GM21423 (cell line): ENCODE measurements around the gene ZBTB16.

Experiments used
- ATAC-seq: cut with Tn5 transposase; IDR thresholded peaks from one replicate; pipeline ENCODE4 v1.9.1; 2021; ENCODE audit warnings: mild to moderate bottlenecking, moderate library complexity; ENCODE audit not compliant: unreplicated experiment

ZBTB16 gene

GRCh38 chr11:114102993-114103896 lies 43.7 kb downstream of the ZBTB16 start:
- ATAC-seq, result no peak

DNA sequence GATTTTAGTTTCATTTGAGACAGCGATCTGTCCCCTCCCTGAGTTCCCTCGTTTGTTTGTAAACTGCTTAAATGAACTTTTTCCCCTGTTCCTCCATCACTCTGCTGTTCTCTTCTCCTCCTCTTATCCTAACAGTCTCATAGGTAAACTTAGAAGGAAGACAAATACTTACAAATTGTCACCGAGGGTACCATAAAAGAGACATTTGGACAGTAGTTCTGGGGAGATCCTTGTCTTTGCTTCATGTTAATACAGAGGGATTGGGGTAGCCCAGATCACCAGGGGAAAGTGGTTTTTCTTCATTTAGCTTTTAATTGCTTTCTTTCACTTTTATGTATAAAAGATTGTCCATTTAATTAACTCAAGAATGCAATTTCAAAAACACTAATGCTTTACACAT lies 46.1 kb downstream of the ZBTB16 start:
- no peak for ATAC-seq

- no peak for ATAC-seq
These were observed 46.5 kb downstream of the ZBTB16 start for GRCh38 chr11:114106047-114106446.

- ATAC-seq, result no peak
These were observed 47.5 kb downstream of the ZBTB16 start for GRCh38 chr11:114106986-114107385.

DNA sequence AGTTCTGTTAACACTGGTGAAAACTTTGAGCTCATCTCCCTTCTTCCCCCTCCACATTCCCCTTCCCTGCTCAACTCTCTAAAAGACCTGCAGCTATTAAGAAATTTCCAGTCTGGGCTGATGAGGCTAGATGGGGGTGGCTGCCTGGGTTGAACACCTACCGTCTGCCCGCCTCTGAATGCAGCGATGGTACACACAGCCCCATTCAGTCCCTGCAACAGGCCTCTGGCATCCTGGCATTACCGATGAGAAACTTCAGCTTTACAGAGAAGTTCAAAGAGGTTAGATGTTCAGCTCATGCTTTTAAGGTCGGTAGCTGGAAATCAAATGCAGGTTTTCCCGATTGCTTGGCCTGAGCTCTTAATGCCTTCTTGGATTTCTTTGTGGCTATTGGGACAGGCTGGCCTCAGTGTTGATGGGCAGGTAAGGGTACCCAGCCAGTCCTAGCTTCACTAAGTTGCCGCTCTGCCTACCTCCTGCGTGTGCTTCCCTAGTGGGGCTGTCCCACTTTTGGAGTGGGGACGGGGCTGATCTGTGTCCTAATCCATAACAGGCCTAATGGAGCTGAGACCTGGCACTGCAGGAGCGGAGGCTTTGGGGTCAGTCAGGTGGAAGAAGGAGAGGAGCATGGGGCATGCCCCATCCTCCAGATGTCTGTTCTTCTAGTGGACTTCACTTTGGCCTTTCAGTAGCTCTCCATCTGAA lies 49.1 kb downstream of the ZBTB16 start:
- ATAC-seq, result no peak

DNA sequence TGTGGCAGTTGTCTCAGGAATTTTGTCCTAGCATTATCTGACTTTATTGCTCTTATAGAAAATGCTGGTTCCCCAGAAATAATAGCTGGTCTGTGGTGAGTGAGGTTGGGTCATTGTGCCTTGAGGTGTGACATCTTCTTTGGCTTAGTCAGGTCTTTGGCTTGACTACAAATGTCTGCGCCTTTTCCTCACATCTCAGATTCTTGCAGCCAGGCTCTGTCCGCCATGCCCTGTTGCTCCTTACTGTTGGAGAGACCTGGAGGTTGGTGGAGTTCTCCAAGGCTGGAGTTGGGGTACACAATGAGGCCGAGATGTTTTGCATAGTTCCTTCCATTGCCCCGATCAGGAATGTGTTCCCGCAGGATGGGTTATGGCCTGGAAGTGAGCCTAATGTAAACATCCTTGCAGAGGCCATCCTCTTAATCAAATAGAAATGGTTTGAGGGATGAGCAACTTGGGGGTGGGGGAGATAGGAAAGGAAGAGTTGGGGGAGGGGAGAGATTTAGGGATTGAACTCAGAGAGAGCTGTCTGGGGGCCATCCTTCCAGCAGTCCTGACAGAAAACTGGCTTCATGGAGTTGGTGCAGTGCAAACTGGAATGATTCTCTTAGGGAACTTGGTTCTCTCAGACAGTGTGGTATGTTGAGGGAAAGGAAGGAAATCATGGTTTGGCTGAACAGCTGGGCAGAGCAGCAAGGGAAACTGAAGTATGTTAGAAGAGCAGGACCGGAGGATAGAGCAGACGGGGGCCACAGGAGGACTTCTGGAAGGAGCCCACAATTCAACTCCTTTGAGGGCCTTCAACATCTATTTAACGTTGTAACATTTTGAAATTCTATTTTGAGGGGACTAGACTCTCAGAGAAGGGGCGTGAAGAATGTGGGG lies 49.9 kb downstream of the ZBTB16 start:
- ATAC-seq, result no peak

DNA sequence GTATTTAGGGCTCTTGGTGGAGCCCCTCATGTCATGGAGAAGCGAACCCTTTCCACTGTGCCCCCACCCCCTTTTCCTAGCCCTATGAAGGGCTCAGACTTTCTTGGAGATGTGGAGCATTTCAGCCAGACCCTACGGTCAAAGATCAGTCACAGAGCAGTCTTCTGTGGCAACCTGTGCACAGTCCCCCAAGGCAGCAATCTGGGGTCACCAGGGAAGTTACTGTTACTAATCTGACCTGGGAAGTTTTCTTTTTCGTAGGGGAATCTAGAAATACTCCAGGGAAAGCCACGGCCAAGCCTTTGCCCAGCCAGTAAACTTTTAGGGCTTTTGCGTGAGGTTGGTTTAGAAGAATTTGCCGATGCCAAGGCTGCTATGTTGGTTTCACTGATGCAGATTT lies 50.6 kb downstream of the ZBTB16 start:
- ATAC-seq, result no peak

DNA sequence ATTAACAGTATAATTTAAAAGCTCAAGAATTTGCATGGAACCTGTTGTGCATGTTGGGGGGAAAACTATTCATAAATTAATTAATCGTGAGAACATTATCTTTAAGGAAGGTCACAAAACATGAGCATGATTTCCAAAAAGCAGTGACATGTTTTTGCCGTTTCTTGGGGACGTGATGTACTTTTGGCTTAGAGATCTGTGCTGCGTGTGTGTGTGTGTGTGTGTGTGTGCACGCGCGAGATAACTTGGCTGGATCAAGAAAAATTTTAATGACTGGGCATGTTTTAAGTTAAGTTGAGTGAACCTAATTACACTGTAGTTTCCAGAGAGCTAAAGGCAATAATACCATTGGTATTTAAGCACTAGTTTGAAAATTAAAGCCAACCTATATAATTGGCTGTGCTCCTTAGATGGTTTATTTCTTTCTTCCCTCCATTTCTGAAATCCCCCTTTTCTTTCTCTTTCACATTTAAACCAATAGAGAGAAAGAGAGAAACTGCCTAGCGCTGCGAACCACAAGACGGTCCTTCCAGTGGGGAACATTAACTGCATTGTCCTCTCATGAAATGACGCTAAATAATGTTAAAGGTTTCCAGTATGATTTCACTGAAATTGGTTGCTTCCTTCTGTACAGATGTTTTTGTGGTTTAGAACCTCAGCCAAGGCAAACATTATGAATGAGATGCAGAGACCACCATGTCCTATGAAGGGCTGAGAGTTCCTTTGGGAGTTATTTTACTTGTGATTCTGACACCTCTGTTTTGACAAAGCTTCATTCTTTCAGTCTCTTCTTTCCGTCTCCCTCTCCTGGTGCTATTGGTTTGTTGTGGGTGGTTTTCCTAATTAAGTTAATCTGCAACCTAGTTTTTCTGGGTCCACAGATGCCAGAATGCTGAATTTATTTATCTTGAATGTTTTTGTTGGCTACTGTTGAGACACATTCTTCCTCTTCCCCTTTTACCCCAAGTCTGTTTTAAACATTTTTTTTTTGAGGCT lies 51.7 kb downstream of the ZBTB16 start:
- ATAC-seq, result no peak

DNA sequence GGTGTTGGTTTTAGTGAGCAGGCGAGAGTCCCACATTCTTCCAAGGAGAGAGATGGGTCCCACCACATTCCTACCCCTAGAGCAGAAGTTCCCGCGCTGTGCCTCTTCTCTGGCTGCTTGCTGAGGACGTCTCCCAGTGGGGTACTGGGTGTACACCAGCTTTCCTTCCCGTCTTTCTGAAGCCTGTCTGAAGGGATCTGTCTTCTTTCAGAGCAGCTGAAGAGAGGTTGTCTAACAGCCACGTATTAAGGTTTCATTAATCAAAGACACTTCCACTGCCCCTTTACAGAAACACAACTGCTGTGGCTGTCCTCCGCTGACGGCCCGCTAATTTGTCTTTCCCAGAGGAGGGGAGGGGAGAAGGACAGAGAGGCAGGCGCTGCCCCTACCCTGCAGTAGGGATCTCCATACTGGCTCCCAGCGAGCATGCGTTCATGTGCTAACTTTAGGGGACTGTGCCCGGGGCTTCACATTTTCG lies 56.0 kb downstream of the ZBTB16 start:
- no peak for ATAC-seq

- no peak for ATAC-seq
These were observed 56.8 kb downstream of the ZBTB16 start for GRCh38 chr11:114116357-114116756.

DNA sequence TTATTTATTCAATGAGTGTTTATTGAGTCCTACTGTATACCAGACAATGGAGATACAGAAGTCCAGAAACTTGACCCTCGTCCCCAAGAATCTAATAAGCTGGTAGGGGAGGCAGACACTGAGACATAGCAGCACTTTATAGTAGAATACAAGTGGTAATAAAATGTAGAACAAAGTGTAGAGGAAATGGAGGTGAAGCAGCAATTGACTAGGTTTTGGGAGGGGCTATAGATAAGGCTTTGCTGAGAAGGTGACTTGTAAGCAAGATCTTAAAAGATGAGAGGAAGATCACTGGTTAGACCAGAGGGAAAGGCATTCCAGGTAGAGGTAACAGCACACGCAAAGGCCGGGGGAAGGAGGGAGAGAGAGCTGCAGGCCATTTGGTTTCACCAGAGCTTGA lies 57.3 kb downstream of the ZBTB16 start:
- no peak for ATAC-seq

DNA sequence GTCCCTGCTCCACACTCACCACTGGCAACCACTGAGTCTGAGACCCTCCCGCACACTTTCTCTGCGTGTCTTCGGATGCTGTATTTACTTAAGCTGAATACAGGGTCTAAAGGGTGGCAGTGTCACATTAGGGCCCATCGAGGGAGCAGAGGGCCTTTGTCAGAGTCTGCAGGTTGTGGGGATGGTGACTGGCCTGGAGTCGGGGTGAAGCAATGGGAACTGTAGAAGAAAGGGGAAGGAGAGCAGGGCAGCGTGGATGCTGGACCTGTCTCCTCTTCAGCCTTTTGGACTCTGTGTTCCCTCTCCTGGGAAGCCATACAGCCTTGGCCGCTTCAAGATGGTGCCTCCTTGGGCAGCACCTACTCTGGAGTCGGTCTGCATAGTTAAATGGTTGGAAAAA lies 61.1 kb downstream of the ZBTB16 start:
- no peak for ATAC-seq

DNA sequence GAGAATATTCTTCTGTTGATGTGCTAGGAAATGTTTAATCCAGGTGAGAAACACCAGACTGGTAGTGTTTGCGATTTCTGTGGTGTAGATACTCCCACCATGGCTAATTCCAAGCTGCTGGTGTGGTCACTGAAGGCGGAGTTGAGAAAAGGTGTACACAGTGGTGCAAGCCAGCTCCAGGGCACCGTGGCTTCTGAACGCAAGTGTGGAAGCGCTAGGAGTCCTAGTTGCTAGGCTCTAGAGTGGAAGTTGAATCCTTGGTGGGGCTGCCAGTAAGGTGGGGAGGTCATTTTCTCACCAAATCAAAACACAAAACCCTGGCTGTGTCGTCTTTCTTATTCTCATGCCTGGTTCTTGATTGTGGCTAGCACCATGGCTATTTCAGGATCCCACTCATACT lies 61.6 kb downstream of the ZBTB16 start:
- ATAC-seq, result no peak

DNA sequence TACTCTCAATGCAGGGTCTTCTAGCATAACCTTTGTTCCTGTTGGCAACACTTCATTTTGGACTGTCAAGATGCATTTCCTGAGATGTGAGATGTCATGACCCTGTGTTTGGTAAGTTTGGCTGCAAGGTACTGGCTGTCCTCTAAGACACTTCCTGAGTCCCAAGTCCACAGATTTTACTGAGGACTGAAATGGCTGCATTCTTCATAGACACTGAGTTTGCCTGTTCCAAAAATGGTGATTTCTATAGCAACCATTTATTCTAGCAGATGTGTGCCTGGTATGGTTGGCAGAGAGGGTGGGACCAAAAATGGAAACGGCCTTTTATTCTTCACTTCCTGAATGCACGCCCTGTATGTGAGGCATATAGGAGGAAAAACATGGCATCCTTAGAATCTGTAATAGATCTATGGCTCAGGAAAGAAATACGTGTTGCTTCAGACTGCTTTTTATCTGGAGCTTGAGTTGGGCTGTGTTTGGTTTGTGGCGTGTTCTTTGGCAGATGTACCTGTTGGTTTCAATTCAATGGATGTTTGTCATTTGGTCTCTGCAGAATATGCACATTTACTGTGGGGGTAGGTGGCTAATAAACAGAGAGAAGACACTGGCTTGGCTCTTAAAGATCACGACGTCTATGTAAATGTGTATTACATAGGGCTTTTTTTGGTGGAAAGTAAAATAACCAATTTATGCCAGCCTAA lies 62.4 kb downstream of the ZBTB16 start:
- no peak for ATAC-seq

DNA sequence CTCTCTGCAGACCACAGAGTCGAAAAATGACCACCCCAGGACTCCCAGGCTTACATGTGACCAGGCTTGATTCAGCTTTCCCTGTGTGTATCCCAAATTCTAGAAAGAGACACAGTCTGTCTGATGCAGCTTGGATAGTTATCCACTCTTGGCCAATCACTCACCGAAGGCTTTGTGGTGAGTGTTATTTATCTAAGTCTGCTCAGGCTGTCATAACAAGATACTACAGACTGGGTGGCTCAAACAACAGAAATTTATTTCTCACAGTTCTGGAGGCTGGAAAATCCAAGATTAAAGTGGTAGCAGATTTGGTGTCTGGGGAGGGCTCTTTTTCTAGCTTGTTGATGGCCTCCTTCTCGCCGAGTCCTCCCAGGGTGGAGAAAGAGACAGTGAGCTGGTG lies 63.2 kb downstream of the ZBTB16 start:
- ATAC-seq, result no peak

DNA sequence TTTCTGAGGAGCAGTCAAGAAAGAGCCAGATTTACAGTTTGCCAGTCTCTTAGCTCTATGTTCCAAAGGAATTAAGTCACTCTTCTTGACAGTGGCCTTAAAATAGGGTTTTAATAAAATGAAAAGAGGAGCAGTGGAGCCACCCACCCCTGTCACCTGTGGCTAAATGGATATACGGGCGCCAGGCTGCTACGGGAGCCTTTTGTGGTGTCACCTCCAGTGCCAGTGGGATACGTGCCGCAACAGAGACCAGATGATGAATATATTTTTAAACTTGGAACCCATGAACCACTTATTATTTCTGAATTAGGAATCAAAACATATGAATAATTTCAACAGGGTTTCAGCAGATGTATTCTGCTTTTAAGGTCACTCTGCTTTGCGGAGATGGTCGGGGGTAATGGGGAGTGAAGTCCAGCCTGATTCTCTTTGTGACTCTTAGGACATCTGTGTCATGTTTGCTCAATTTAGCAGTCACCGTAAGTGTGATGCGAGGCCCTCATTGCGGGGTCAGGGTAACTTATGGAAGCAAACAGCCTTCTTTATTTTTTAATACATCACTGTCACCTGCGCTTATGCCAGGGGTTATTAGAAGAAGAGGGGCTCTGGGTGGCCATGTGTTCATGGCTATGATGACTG lies 64.3 kb downstream of the ZBTB16 start:
- ATAC-seq, result no peak

DNA sequence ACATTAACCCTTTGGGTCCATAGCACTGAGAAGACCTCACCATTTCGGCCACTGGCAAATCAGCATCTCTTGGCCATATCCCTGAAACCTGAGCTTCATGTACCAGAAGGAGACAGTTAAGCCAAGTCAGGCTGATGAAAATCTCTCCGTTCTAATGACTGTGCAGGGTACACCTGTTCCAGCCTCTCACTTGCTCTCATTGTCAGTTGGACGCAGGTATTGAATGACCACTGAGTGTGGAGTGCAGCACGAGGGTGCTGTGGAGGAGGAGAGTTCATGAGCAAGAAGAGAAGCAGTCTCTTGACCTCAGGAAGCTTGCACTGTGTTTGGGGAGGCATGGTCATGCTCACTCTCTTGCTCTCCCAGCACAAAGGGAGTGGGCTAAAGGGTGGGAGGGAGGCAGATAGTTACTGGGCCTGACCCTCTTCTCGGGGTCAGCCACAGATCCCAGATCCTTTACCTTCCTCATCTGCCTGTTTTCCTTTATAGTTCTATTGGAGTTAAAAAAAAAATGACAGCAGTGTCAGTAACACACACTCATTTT lies 65.2 kb downstream of the ZBTB16 start:
- no peak for ATAC-seq

DNA sequence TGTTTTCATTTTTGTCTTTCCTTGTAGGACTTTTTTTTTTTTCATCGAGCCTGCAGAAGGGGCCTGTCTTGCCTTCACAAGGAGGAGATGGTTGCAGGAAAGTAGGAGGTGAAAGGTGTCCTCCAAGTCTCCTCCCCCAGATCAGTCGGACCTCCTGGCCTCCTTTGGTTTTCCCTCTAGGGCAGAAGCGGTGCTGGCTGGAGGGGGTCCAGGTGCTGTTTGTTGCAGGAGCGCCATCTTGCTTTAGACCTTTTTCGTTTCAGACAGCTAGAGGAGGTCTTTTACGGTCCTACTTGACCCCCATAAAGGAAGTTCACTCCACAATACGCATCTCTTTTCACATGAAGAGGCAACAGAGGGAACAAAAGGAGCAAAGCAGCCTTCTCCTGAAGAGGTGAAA lies 66.0 kb downstream of the ZBTB16 start:
- ATAC-seq, result no peak

GRCh38 chr11:114125959-114126358 lies 66.4 kb downstream of the ZBTB16 start:
- no peak for ATAC-seq
